K562 (cell line): ENCODE measurements around the gene PLEKHN1. TPM values are rescaled to one million over a fixed set of nuclear protein-coding genes. Genes with fewer than 3 reads are reported as not detected.
A peak's percentile ranks its signal among the peaks of the same experiment; 100 is the strongest.

Source experiments
- BRCA1 ChIP-seq, 2 experiments: fragments of 450-650 bp in 1 of 2; sonication (generic) in 1 of 2; formaldehyde crosslinking in 1 of 2; IDR thresholded peaks; 2 replicates each; pipeline versions ENCODE4 v1.5.0 to v1.6.1; 2017 to 2020; ENCODE audit warnings: mild to moderate bottlenecking in 1 of 2, missing genetic modification reagents in 1 of 2
- CBX5 ChIP-seq: IDR thresholded peaks from 2 replicates; pipeline ENCODE4 v1.6.1; 2014; ENCODE audit warnings: low read depth, borderline replicate concordance
- CC2D1A ChIP-seq: fragments of 450-650 bp; IDR thresholded peaks from 2 replicates; pipeline ENCODE4 v1.6.1; 2017; ENCODE audit warnings: mild to moderate bottlenecking
- CCNT2 ChIP-seq: IDR thresholded peaks from 2 replicates; pipeline ENCODE4 v1.6.1; 2011; ENCODE audit warnings: borderline replicate concordance, low read depth, mild to moderate bottlenecking, moderate library complexity, mixed read lengths, low read length; ENCODE audit not compliant: insufficient read length; ENCODE audit errors: extremely low read depth
- PHB2 ChIP-seq: fragments of 450-650 bp; IDR thresholded peaks from 2 replicates; pipeline ENCODE4 v1.6.1; 2017; ENCODE audit warnings: low read depth
- RBBP5 ChIP-seq: fragments of 200-600 bp; sonication (generic); IDR thresholded peaks from 2 replicates; pipeline ENCODE4 v1.6.1; 2012; ENCODE audit warnings: borderline replicate concordance, mild to moderate bottlenecking, low read length, control low read depth, inconsistent platforms; ENCODE audit not compliant: insufficient read depth, poor library complexity, severe bottlenecking
- SPI1 ChIP-seq: IDR thresholded peaks from 2 replicates; pipeline ENCODE4 v1.6.1; 2011; ENCODE audit warnings: low read depth, low read length, control low read depth, borderline replicate concordance
- TAL1 ChIP-seq: fragments of 450-650 bp; IDR thresholded peaks from 2 replicates; pipeline ENCODE4 v1.6.1; 2016; ENCODE audit warnings: mild to moderate bottlenecking
- ZNF165 ChIP-seq: fragments of 250-450 bp; sonication (Bioruptor Pico); IDR thresholded peaks from 2 replicates; pipeline ENCODE4 v1.4.0; 2020; ENCODE audit warnings: borderline replicate concordance
- ZNF75A ChIP-seq: fragments of 450-650 bp; formaldehyde crosslinking; IDR thresholded peaks from 2 replicates; pipeline ENCODE4 v1.4.0; 2020; ENCODE audit warnings: mild to moderate bottlenecking
- ZNF830 ChIP-seq: fragments of 250-450 bp; sonication (Bioruptor Pico); IDR thresholded peaks from 2 replicates; pipeline ENCODE4 v1.5.0; 2021; ENCODE audit warnings: mild to moderate bottlenecking
- polyA plus RNA-seq, 8 experiments: library from polyadenylated mRNA; depleted of rRNA in 4 of 8; stranded (reverse) in 5 of 8; unstranded in 3 of 8; fragments of >200 nt; fragmentation: Nextera tagmentation in 2 of 8; fragmentation: Illumina TruSeq in 1 of 8; extraction: Ambion mirVana in 2 of 8; extraction: Trizol in 1 of 8; gene quantifications; 2 replicates each; pipeline versions ENCODE4 v1.2.1 to v1.2.3, GENCODE V29; 2011 to 2014; ENCODE audit warnings: inconsistent platforms in 1 of 8, missing spikeins in 1 of 8
- total RNA-seq, 7 experiments: library from RNA; depleted of rRNA in 6 of 7; stranded (reverse); fragments of >200 nt in 6 of 7; fragmentation: Illumina TruSeq in 2 of 7; extraction: Trizol in 2 of 7; gene quantifications; 2 replicates each; pipeline versions ENCODE4 v1.2.1 to v1.2.3, GENCODE V29; 2011 to 2021; ENCODE audit warnings: low replicate concordance in 1 of 7
- TF ChIP-seq, protein P1 (sequence below): fragments of 250-450 bp; sonication (Bioruptor Pico); IDR thresholded peaks from 2 replicates; pipeline ENCODE4 v1.4.0; 2020
- TF ChIP-seq, protein P2 (sequence below): fragments of 250-450 bp; sonication (Bioruptor Pico); IDR thresholded peaks from 2 replicates; pipeline ENCODE4 v1.8.0; 2022; ENCODE audit warnings: moderate library complexity, mild to moderate bottlenecking, inconsistent platforms
- TF ChIP-seq, protein P3 (sequence below): fragments of 200-800 bp; sonication (Bioruptor generic); IDR thresholded peaks from 2 replicates; pipeline ENCODE4 v1.6.1; 2017; ENCODE audit warnings: missing genetic modification characterization, missing compliant biosample characterization
- TF ChIP-seq, protein P4 (sequence below): sonication (generic); formaldehyde crosslinking; IDR thresholded peaks from 2 replicates; pipeline ENCODE4 v1.9.0; 2022; ENCODE audit warnings: mild to moderate bottlenecking, missing genetic modification reagents
- TF ChIP-seq, protein P5 (sequence below): sonication (generic); formaldehyde crosslinking; IDR thresholded peaks from 2 replicates; pipeline ENCODE4 v1.4.0; 2020; ENCODE audit warnings: mild to moderate bottlenecking, missing genetic modification reagents

Gene PLEKHN1
- total and polyA plus RNA-seq, 9 of the 15 experiments (the other 6 are each of a cell fraction or from before 2014, with no cell fraction given): 0.07 to 1.5 (median 0.13) TPM; not detected in 2

DNA sequence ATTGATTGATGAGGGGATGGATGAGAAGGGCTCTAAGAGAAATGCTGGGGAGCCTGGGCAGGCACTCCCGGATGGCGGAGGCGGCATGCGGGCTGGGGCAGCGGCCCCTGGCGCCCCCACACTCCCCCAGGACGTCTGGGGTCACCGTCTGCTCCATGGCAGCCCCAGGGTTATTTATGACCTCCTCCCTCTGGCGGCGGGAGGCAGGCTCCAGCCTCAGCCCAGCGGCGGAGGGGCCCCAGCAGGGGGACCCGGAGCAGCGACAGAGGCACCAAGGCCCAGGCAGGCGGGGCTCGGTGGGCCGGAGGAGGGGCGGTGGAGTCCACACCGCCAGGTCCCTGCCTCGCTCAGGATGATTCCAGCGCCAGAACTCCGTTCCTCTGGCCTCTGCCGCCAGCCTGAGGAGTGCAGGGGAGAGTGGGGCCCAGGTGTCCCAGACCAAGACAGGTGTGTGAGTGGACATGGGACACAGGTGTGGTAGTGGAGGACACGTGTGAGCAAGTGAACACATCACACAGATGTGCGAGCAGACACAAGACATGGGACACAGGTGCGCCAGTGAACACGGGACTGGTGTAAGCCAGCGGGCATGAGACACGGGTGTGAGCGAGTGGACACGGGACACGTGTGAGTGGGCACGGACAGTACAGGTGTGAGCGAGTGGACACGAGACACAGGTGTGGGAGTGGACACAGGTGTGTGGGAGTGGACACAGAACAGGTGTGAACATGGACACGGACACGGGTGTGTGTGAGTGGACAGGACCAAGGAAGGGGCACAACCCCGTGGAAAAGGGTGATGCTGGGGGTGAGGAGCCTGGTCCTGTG, 45.1 kb upstream of the PLEKHN1 start (continued):
- TF ChIP-seq, protein P1, sequence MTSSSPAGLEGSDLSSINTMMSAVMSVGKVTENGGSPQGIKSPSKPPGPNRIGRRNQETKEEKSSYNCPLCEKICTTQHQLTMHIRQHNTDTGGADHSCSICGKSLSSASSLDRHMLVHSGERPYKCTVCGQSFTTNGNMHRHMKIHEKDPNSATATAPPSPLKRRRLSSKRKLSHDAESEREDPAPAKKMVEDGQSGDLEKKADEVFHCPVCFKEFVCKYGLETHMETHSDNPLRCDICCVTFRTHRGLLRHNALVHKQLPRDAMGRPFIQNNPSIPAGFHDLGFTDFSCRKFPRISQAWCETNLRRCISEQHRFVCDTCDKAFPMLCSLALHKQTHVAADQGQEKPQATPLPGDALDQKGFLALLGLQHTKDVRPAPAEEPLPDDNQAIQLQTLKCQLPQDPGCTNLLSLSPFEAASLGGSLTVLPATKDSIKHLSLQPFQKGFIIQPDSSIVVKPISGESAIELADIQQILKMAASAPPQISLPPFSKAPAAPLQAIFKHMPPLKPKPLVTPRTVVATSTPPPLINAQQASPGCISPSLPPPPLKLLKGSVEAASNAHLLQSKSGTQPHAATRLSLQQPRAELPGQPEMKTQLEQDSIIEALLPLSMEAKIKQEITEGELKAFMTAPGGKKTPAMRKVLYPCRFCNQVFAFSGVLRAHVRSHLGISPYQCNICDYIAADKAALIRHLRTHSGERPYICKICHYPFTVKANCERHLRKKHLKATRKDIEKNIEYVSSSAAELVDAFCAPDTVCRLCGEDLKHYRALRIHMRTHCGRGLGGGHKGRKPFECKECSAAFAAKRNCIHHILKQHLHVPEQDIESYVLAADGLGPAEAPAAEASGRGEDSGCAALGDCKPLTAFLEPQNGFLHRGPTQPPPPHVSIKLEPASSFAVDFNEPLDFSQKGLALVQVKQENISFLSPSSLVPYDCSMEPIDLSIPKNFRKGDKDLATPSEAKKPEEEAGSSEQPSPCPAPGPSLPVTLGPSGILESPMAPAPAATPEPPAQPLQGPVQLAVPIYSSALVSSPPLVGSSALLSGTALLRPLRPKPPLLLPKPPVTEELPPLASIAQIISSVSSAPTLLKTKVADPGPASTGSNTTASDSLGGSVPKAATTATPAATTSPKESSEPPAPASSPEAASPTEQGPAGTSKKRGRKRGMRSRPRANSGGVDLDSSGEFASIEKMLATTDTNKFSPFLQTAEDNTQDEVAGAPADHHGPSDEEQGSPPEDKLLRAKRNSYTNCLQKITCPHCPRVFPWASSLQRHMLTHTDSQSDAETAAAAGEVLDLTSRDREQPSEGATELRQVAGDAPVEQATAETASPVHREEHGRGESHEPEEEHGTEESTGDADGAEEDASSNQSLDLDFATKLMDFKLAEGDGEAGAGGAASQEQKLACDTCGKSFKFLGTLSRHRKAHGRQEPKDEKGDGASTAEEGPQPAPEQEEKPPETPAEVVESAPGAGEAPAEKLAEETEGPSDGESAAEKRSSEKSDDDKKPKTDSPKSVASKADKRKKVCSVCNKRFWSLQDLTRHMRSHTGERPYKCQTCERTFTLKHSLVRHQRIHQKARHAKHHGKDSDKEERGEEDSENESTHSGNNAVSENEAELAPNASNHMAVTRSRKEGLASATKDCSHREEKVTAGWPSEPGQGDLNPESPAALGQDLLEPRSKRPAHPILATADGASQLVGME (CRISPR knock-in tag): no peak
- TF ChIP-seq, protein P2, sequence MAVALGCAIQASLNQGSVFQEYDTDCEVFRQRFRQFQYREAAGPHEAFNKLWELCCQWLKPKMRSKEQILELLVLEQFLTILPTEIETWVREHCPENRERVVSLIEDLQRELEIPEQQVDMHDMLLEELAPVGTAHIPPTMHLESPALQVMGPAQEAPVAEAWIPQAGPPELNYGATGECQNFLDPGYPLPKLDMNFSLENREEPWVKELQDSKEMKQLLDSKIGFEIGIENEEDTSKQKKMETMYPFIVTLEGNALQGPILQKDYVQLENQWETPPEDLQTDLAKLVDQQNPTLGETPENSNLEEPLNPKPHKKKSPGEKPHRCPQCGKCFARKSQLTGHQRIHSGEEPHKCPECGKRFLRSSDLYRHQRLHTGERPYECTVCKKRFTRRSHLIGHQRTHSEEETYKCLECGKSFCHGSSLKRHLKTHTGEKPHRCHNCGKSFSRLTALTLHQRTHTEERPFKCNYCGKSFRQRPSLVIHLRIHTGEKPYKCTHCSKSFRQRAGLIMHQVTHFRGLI (CRISPR knock-in tag): no peak
- no peak for TF ChIP-seq SPI1
- TF ChIP-seq, protein P3, sequence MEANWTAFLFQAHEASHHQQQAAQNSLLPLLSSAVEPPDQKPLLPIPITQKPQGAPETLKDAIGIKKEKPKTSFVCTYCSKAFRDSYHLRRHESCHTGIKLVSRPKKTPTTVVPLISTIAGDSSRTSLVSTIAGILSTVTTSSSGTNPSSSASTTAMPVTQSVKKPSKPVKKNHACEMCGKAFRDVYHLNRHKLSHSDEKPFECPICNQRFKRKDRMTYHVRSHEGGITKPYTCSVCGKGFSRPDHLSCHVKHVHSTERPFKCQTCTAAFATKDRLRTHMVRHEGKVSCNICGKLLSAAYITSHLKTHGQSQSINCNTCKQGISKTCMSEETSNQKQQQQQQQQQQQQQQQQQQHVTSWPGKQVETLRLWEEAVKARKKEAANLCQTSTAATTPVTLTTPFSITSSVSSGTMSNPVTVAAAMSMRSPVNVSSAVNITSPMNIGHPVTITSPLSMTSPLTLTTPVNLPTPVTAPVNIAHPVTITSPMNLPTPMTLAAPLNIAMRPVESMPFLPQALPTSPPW: peak; percentile 97
- peak; percentile 29 for TF ChIP-seq RBBP5
- TF ChIP-seq BRCA1 (IDR thresholded peaks at IDR 0.05): no peak
- TF ChIP-seq BRCA1 (CRISPR knock-in tag; IDR thresholded peaks at IDR 0.05): no peak
- TF ChIP-seq PHB2: no peak
- TF ChIP-seq, protein P4, sequence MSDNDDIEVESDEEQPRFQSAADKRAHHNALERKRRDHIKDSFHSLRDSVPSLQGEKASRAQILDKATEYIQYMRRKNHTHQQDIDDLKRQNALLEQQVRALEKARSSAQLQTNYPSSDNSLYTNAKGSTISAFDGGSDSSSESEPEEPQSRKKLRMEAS (CRISPR knock-in tag): peak; percentile 26; the same call in 1 of the 2 replicates
- TF ChIP-seq TAL1: no peak
- TF ChIP-seq, protein P5, sequence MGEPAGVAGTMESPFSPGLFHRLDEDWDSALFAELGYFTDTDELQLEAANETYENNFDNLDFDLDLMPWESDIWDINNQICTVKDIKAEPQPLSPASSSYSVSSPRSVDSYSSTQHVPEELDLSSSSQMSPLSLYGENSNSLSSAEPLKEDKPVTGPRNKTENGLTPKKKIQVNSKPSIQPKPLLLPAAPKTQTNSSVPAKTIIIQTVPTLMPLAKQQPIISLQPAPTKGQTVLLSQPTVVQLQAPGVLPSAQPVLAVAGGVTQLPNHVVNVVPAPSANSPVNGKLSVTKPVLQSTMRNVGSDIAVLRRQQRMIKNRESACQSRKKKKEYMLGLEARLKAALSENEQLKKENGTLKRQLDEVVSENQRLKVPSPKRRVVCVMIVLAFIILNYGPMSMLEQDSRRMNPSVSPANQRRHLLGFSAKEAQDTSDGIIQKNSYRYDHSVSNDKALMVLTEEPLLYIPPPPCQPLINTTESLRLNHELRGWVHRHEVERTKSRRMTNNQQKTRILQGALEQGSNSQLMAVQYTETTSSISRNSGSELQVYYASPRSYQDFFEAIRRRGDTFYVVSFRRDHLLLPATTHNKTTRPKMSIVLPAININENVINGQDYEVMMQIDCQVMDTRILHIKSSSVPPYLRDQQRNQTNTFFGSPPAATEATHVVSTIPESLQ (CRISPR knock-in tag): no peak; the same call in 1 of the 2 replicates
- TF ChIP-seq ZNF830 (CRISPR knock-in tag): no peak
- peak; percentile 97 for TF ChIP-seq CCNT2
- no peak for TF ChIP-seq CC2D1A
- TF ChIP-seq CBX5: no peak
- no peak for TF ChIP-seq ZNF75A
- no peak for TF ChIP-seq ZNF165
